Measurements from ENCODE around the gene PKNOX1.

The PKNOX1 gene

DNA sequence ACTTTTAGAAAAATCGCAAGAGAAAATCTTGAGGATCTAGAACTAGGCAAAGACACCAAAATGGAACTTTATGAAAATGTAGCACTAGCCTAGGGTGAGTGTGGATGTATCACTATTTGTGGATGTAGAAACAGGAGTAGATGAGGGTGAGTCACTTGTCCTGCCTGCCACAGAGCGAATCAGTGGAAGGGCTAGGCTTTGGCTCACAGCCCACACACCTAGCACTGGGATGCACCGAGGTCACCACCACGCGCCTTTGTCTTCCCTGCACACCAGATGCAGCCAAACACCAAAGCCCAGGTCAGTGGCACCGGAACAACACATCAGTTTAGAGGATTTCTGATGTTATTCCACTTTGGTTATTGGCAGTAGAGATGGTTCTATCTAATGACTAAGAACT, 38.2 kb downstream of the PKNOX1 start:
- no peak for DNase-seq
- Mint-ChIP-seq H3K9me3 (no peaks in the 10 kb centered on the region), H3K27me3 (no peaks in the 10 kb centered on the region), H3K27ac (no peak overlapping the region), H3K4me1 (peaks cover 6% of the 10 kb centered on the region), H3K36me3 (peaks cover 34% of the 10 kb centered on the region), H3K4me3 (no peak overlapping the region)
- CTCF ChIA-PET: no interaction called here

- no peaks in the 10 kb centered on the region for H3K9me3 Mint-ChIP-seq
- H3K27me3 Mint-ChIP-seq: no peaks in the 10 kb centered on the region
- no peak for DNase-seq
- CTCF ChIA-PET: no interaction called here
- no peak overlapping the region for H3K4me3 Mint-ChIP-seq
- peaks cover 6% of the 10 kb centered on the region for H3K4me1 Mint-ChIP-seq
- H3K27ac Mint-ChIP-seq: no peak overlapping the region
- peaks cover 32% of the 10 kb centered on the region for H3K36me3 Mint-ChIP-seq
Observed at GRCh38 chr21:43015906-43016540, 41.7 kb downstream of the PKNOX1 start.

GRCh38 chr21:43016728-43017127, 42.4 kb downstream of the PKNOX1 start:
- Mint-ChIP-seq H3K9me3 (no peaks in the 10 kb centered on the region), H3K4me1 (peaks cover 6% of the 10 kb centered on the region), H3K27ac (no peak overlapping the region), H3K4me3 (no peak overlapping the region), H3K36me3 (peaks cover 32% of the 10 kb centered on the region), H3K27me3 (no peaks in the 10 kb centered on the region)
- CTCF ChIA-PET: no interaction called here
- no peak for DNase-seq

GRCh38 chr21:43018519-43018918, 44.2 kb downstream of the PKNOX1 start:
- H3K9me3 Mint-ChIP-seq: no peaks in the 10 kb centered on the region
- H3K4me1 Mint-ChIP-seq: peaks cover 6% of the 10 kb centered on the region
- no peak overlapping the region for H3K4me3 Mint-ChIP-seq
- DNase-seq: no peak
- H3K27ac Mint-ChIP-seq: no peak overlapping the region
- CTCF ChIA-PET: no interaction called here
- H3K36me3 Mint-ChIP-seq: peaks cover 32% of the 10 kb centered on the region
- H3K27me3 Mint-ChIP-seq: no peaks in the 10 kb centered on the region

GRCh38 chr21:43020177-43020576, 45.8 kb downstream of the PKNOX1 start:
- DNase-seq: no peak
- H3K9me3 Mint-ChIP-seq: no peaks in the 10 kb centered on the region
- H3K27me3 Mint-ChIP-seq: no peaks in the 10 kb centered on the region
- CTCF ChIA-PET: no interaction called here
- peaks cover 34% of the 10 kb centered on the region for H3K36me3 Mint-ChIP-seq
- H3K4me3 Mint-ChIP-seq: no peak overlapping the region
- H3K27ac Mint-ChIP-seq: no peak overlapping the region
- peaks cover 6% of the 10 kb centered on the region for H3K4me1 Mint-ChIP-seq

- Mint-ChIP-seq H3K36me3 (peaks cover 37% of the 10 kb centered on the region), H3K27ac (no peak overlapping the region), H3K4me1 (peaks cover 3% of the 10 kb centered on the region), H3K9me3 (no peaks in the 10 kb centered on the region), H3K4me3 (no peak overlapping the region), H3K27me3 (no peaks in the 10 kb centered on the region)
- CTCF ChIA-PET: no interaction called here
- no peak for DNase-seq
Observed at GRCh38 chr21:43020771-43021170, 46.4 kb downstream of the PKNOX1 start.

GRCh38 chr21:43021191-43021590, 46.8 kb downstream of the PKNOX1 start:
- Mint-ChIP-seq H3K4me3 (no peak overlapping the region), H3K36me3 (peaks cover 33% of the 10 kb centered on the region), H3K27ac (no peak overlapping the region), H3K4me1 (no peaks in the 10 kb centered on the region), H3K9me3 (no peaks in the 10 kb centered on the region), H3K27me3 (no peaks in the 10 kb centered on the region)
- CTCF ChIA-PET: no interaction called here
- no peak for DNase-seq

DNA sequence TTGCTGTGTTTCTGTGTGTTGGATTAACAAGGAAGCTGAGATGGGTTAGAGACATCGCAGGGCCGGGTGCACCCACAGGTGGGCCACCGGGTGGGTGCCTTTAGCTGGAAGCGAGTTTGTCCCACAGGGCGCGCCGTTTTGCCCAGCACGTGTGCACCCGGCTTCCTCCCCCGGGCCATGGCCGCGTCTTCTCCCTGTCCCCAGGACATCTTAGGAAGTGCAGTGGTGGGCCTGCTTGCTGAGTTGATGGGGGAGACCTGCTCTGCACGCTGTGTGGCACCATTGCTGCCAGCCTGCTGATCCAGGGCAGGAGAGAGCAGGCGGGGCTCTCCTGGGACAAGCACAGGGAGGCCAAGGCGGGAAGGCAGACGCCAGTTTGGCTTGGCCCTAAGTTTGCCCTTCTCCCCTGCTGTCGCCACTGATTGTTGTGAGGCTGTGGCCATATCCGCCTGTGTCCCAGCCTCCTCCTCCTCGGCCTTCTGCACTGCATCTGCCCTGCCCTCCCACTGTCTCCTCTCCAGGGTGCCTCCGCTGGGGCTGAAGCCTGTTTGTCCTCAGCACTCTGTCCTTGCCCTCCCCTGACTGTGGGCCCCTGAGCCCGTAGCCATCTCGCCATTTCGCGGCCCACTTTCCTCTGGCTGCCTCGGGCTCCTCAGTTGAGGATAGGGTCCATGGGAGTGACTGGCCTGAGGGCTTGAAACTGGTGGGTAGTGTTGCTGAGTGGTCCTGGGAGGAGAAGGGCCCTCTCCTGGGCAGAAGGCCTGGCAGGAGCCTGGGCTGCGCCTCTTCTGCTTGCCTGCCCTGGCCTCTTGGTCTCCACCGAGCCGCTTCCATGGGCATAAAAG, 47.6 kb downstream of the PKNOX1 start:
- Mint-ChIP-seq H3K4me3 (no peak overlapping the region), H3K36me3 (peaks cover 33% of the 10 kb centered on the region), H3K4me1 (no peaks in the 10 kb centered on the region), H3K9me3 (no peaks in the 10 kb centered on the region), H3K27me3 (no peaks in the 10 kb centered on the region), H3K27ac (no peak overlapping the region)
- DNase-seq: no peak
- CTCF ChIA-PET: no interaction called here

DNA sequence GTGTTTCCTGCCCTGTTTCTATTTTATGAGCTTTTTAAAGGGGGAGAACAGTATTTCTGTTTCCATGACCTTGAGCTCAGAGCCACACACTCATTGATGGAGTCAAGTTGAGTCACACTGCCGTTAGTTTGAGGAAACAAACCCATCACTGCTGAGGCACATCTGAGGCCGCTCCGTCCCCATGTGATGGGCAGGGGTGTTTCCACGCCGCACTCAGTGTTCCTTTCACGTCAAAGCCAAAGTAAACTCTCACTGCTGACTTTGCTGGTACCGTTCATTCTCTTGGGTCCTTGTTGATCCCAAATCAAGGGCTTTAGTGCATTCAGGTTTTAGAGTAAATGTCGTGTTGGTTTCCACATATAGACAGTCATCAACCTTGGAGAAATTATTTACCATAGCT, 48.8 kb downstream of the PKNOX1 start:
- no peak overlapping the region for H3K27ac Mint-ChIP-seq
- CTCF ChIA-PET: no interaction called here
- H3K4me3 Mint-ChIP-seq: no peak overlapping the region
- DNase-seq: no peak
- no peaks in the 10 kb centered on the region for H3K9me3 Mint-ChIP-seq
- H3K36me3 Mint-ChIP-seq: peaks cover 40% of the 10 kb centered on the region
- H3K27me3 Mint-ChIP-seq: no peaks in the 10 kb centered on the region
- no peaks in the 10 kb centered on the region for H3K4me1 Mint-ChIP-seq

GRCh38 chr21:43024439-43025136, 50.2 kb downstream of the PKNOX1 start:
- Mint-ChIP-seq H3K4me1 (no peaks in the 10 kb centered on the region), H3K27me3 (no peaks in the 10 kb centered on the region), H3K27ac (no peak overlapping the region), H3K4me3 (no peak overlapping the region), H3K9me3 (no peaks in the 10 kb centered on the region), H3K36me3 (peaks cover 49% of the 10 kb centered on the region)
- CTCF ChIA-PET: no interaction called here
- DNase-seq: no peak

- CTCF ChIA-PET: no interaction called here
- DNase-seq: no peak
- H3K27ac Mint-ChIP-seq: no peak overlapping the region
- no peaks in the 10 kb centered on the region for H3K9me3 Mint-ChIP-seq
- H3K27me3 Mint-ChIP-seq: no peaks in the 10 kb centered on the region
- peaks cover 46% of the 10 kb centered on the region for H3K36me3 Mint-ChIP-seq
- H3K4me3 Mint-ChIP-seq: no peak overlapping the region
- no peaks in the 10 kb centered on the region for H3K4me1 Mint-ChIP-seq
Observed at GRCh38 chr21:43025636-43026180, 51.3 kb downstream of the PKNOX1 start.

- no peak overlapping the region for H3K27ac Mint-ChIP-seq
- H3K4me1 Mint-ChIP-seq: no peaks in the 10 kb centered on the region
- no peak overlapping the region for H3K4me3 Mint-ChIP-seq
- H3K9me3 Mint-ChIP-seq: no peaks in the 10 kb centered on the region
- CTCF ChIA-PET: no interaction called here
- peaks cover 40% of the 10 kb centered on the region for H3K36me3 Mint-ChIP-seq
- no peak for DNase-seq
- H3K27me3 Mint-ChIP-seq: no peaks in the 10 kb centered on the region
Observed at GRCh38 chr21:43027846-43028731, 53.7 kb downstream of the PKNOX1 start.

GRCh38 chr21:43029785-43030184, 55.4 kb downstream of the PKNOX1 start:
- Mint-ChIP-seq H3K4me3 (no peak overlapping the region), H3K4me1 (no peaks in the 10 kb centered on the region), H3K27ac (no peak overlapping the region), H3K36me3 (peaks cover 34% of the 10 kb centered on the region), H3K9me3 (no peaks in the 10 kb centered on the region), H3K27me3 (no peaks in the 10 kb centered on the region)
- CTCF ChIA-PET: no interaction called here
- DNase-seq: no peak

DNA sequence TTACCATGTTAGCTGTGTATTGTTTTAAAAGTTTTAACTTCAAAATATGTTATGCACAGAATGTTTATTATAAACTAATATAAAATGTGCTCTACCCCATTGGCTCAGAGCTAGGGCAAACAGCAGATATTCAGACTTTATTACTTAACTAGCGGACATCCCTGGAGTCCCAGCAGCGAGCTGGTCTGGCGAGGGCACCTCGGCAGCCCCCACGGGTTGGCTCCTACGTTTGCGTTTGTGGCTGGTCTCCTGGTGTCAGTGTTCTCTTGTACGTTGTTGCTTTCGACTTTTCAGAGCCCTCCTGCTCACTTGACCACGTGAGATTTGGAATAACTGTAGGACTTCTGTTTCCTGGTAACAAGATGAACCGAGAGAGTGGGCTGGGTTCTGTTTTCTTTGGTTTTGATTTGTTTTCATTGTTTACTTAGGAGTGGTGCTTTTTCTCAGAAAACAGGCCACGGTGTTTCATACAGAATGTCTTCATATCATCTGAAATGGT, 56.8 kb downstream of the PKNOX1 start:
- no peaks in the 10 kb centered on the region for H3K27me3 Mint-ChIP-seq
- DNase-seq: no peak
- CTCF ChIA-PET: no interaction called here
- no peak overlapping the region for H3K27ac Mint-ChIP-seq
- H3K36me3 Mint-ChIP-seq: peaks cover 29% of the 10 kb centered on the region
- no peak overlapping the region for H3K4me3 Mint-ChIP-seq
- no peaks in the 10 kb centered on the region for H3K9me3 Mint-ChIP-seq
- no peaks in the 10 kb centered on the region for H3K4me1 Mint-ChIP-seq
